HepG2 (cell line): ENCODE results near the gene C2orf92. TPM values are rescaled to one million over a fixed set of nuclear protein-coding genes. Genes with fewer than 3 reads are reported as not detected.

Experiments used
- CBFB ChIP-seq: sonication (generic); formaldehyde crosslinking; IDR thresholded peaks from 2 replicates; pipeline ENCODE4 v1.4.0; 2020; ENCODE audit warnings: missing genetic modification reagents
- EEA1 ChIP-seq: sonication (generic); formaldehyde crosslinking; IDR thresholded peaks from 2 replicates; pipeline ENCODE4 v1.5.1; 2020; ENCODE audit warnings: mild to moderate bottlenecking, missing genetic modification reagents, borderline replicate concordance
- FOXM1 ChIP-seq: sonication (generic); formaldehyde crosslinking; IDR thresholded peaks from 2 replicates; pipeline ENCODE4 v1.5.0; 2020; ENCODE audit warnings: missing genetic modification reagents
- KAT8 ChIP-seq: IDR thresholded peaks from 2 replicates; pipeline ENCODE4 v1.6.1; 2016; ENCODE audit warnings: missing genetic modification reagents, missing compliant biosample characterization
- NFKBIZ ChIP-seq: IDR thresholded peaks from 2 replicates; pipeline ENCODE4 v1.6.1; 2018; ENCODE audit warnings: missing genetic modification reagents, missing compliant biosample characterization
- NR3C1 ChIP-seq: sonication (generic); formaldehyde crosslinking; IDR thresholded peaks from 2 replicates; pipeline ENCODE4 v1.4.0; 2020; ENCODE audit warnings: missing genetic modification reagents
- PATZ1 ChIP-seq: sonication (generic); formaldehyde crosslinking; IDR thresholded peaks from 2 replicates; pipeline ENCODE4 v1.4.0; 2020; ENCODE audit warnings: missing genetic modification reagents
- PBX2 ChIP-seq: IDR thresholded peaks from 2 replicates; pipeline ENCODE4 v1.6.1; 2016; ENCODE audit warnings: control low read depth
- PHF5A ChIP-seq: IDR thresholded peaks from one replicate; pipeline ENCODE4 v1.6.1; 2018; ENCODE audit warnings: low read depth, missing genetic modification reagents; ENCODE audit not compliant: unreplicated experiment
- PREB ChIP-seq: sonication (generic); formaldehyde crosslinking; IDR thresholded peaks from 2 replicates; pipeline ENCODE4 v1.4.0; 2020; ENCODE audit warnings: missing genetic modification reagents
- SATB2 ChIP-seq: sonication (generic); formaldehyde crosslinking; IDR thresholded peaks from 2 replicates; pipeline ENCODE4 v1.5.0; 2020; ENCODE audit warnings: missing genetic modification reagents
- SMARCE1 ChIP-seq: fragments of 450-650 bp; IDR thresholded peaks from 2 replicates; pipeline ENCODE4 v1.6.1; 2017; ENCODE audit warnings: borderline replicate concordance
- SUZ12 ChIP-seq: fragments of 150-350 bp; IDR thresholded peaks from 2 replicates; pipeline ENCODE4 v1.6.1; 2014; ENCODE audit warnings: low read depth, low read length
- ZBTB20 ChIP-seq: sonication (generic); formaldehyde crosslinking; IDR thresholded peaks from 2 replicates; pipeline ENCODE4 v1.8.1; 2023; ENCODE audit warnings: missing genetic modification reagents, low read depth, mild to moderate bottlenecking, borderline replicate concordance
- ZNF101 ChIP-seq: sonication (generic); formaldehyde crosslinking; IDR thresholded peaks from 2 replicates; pipeline ENCODE4 v1.4.0; 2020; ENCODE audit warnings: mild to moderate bottlenecking, low read depth, missing genetic modification reagents, borderline replicate concordance
- ZNF136 ChIP-seq: sonication (generic); formaldehyde crosslinking; IDR thresholded peaks from 2 replicates; pipeline ENCODE4 v1.8.1; 2022; ENCODE audit warnings: low read depth, mild to moderate bottlenecking, moderate library complexity, missing genetic modification reagents
- ZNF160 ChIP-seq: sonication (generic); formaldehyde crosslinking; IDR thresholded peaks from 2 replicates; pipeline ENCODE4 v1.8.0; 2022; ENCODE audit warnings: mild to moderate bottlenecking, inconsistent platforms, missing genetic modification reagents
- ZNF232 ChIP-seq: sonication (generic); formaldehyde crosslinking; IDR thresholded peaks from 2 replicates; pipeline ENCODE4 v1.4.0; 2020; ENCODE audit warnings: missing genetic modification reagents, borderline replicate concordance
- ZNF484 ChIP-seq: sonication (generic); formaldehyde crosslinking; IDR thresholded peaks from 2 replicates; pipeline ENCODE4 v1.5.1; 2020; ENCODE audit warnings: mild to moderate bottlenecking, low read depth, missing genetic modification reagents, borderline replicate concordance
- ZNF550 ChIP-seq: sonication (generic); formaldehyde crosslinking; IDR thresholded peaks from 2 replicates; pipeline ENCODE4 v1.4.0; 2020; ENCODE audit warnings: mild to moderate bottlenecking, missing genetic modification reagents, borderline replicate concordance
- ZNF781 ChIP-seq: sonication (generic); formaldehyde crosslinking; IDR thresholded peaks from 2 replicates; pipeline ENCODE4 v1.5.1; 2020; ENCODE audit warnings: borderline replicate concordance, mild to moderate bottlenecking, missing genetic modification reagents; ENCODE audit errors: not compliant biosample characterization
- polyA plus RNA-seq, 8 experiments: library from polyadenylated mRNA; depleted of rRNA in 3 of 8; stranded (reverse) in 7 of 8; unstranded in 1 of 8; fragments of >200 nt; fragmentation: Illumina TruSeq in 4 of 8; extraction: Trizol in 4 of 8; gene quantifications; 2 replicates each; pipeline versions ENCODE4 v1.2.1 to v1.2.3, GENCODE V29; 2011 to 2016; ENCODE audit warnings: low read depth in 4 of 8, missing spikeins in 1 of 8, mixed read lengths in 1 of 8; ENCODE audit not compliant: insufficient read depth in 1 of 8
- total RNA-seq, 5 experiments: library from RNA; depleted of rRNA; stranded (reverse); fragments of >200 nt; fragmentation: Illumina TruSeq; extraction: Trizol; gene quantifications; 2 replicates each; pipeline ENCODE4 v1.2.3, GENCODE V29; 2016; ENCODE audit warnings: low read depth in 1 of 5
- TF ChIP-seq, protein P1 (sequence below): sonication (generic); formaldehyde crosslinking; IDR thresholded peaks from 2 replicates; pipeline ENCODE4 v1.4.0; 2020; ENCODE audit warnings: mild to moderate bottlenecking, missing genetic modification reagents
- TF ChIP-seq, protein P2 (sequence below): sonication (generic); formaldehyde crosslinking; IDR thresholded peaks from 2 replicates; pipeline ENCODE4 v1.5.0; 2020; ENCODE audit warnings: missing genetic modification reagents

C2orf92 gene
- total and polyA plus RNA-seq, 2 of the 13 experiments (the other 11 are each of a cell fraction or from before 2014, with no cell fraction given) = 4.9 to 5.0 TPM

DNA sequence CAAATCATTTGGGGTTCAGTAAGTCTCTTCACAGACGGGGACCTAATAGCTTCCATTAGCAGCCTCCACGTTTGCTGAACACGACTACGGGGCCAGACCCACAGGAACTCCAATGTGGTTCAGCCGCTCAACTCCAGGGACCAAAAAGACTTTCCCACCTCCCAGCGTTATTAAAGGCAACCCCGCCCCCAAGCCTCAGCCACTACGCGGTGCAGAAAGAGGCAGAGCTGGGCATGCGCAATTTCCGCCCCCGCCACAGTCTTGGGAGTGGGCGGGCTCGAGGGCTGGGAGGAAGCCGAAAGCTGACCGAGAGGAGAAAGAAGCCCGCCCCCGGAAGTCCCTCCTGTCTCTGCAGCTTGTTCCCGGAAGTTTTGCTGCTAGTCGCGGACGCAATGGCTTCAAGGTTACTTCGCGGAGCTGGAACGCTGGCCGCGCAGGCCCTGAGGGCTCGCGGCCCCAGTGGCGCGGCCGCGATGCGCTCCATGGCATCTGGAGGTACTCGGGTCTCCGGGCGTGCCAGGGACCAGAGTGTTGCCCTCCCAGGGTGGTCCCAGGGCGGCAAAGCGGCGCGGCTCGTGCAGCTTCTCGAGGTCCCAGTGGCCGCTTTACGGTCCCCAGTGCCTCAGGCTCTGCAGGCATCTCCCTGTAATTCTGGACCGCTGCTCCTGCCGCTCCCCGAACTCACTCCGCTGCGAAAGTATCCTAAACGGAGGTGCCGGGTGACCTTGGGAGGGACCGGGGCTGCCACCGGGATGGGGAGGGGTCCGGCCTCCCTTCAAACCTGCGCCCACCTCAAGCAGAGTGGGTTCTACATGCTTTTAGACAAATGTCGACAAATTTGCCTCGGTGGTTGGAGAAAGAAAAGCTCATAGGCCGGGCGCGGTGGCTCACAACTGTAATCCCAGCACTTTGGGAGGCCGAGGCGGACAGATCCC is 23.6 kb upstream of the C2orf92 start, which contains the start of gene COX5B (continued):
- TF ChIP-seq ZBTB20 (peak; percentile 52), ZNF232 (CRISPR knock-in tag) (peak; percentile 93; the same call in 1 of the 2 replicates), NR3C1 (CRISPR knock-in tag) (no peak), SATB2 (CRISPR knock-in tag) (peak; percentile 82; the same call in 1 of the 2 replicates), PHF5A (peak; percentile 46), NFKBIZ (no peak), PATZ1 (peak; percentile 49; the same call in 1 of the 2 replicates), ZNF484 (CRISPR knock-in tag) (no peak), FOXM1 (CRISPR knock-in tag) (no peak), KAT8 (CRISPR knock-in tag) (peak; percentile 97), SMARCE1 (no peak), PBX2 (CRISPR knock-in tag) (no peak), ZNF550 (no peak), ZNF136 (CRISPR knock-in tag) (peak; percentile 91), SUZ12 (no peak), ZNF160 (CRISPR knock-in tag) (no peak; the same call in 1 of the 2 replicates), ZNF101 (no peak), PREB (CRISPR knock-in tag) (no peak), EEA1 (CRISPR knock-in tag) (no peak), ZNF781 (CRISPR knock-in tag) (peak; percentile 89), CBFB (CRISPR knock-in tag) (0 out of 2 replicates have a peak, but pooled peaks have one; percentile 33)
- TF ChIP-seq, protein P1, sequence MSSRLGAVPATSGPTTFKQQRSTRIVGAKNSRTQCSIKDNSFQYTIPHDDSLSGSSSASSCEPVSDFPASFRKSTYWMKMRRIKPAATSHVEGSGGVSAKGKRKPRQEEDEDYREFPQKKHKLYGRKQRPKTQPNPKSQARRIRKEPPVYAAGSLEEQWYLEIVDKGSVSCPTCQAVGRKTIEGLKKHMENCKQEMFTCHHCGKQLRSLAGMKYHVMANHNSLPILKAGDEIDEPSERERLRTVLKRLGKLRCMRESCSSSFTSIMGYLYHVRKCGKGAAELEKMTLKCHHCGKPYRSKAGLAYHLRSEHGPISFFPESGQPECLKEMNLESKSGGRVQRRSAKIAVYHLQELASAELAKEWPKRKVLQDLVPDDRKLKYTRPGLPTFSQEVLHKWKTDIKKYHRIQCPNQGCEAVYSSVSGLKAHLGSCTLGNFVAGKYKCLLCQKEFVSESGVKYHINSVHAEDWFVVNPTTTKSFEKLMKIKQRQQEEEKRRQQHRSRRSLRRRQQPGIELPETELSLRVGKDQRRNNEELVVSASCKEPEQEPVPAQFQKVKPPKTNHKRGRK = 0 out of 2 replicates have a peak, but pooled peaks have one; percentile 27
- TF ChIP-seq, protein P2, sequence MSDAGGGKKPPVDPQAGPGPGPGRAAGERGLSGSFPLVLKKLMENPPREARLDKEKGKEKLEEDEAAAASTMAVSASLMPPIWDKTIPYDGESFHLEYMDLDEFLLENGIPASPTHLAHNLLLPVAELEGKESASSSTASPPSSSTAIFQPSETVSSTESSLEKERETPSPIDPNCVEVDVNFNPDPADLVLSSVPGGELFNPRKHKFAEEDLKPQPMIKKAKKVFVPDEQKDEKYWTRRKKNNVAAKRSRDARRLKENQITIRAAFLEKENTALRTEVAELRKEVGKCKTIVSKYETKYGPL (CRISPR knock-in tag) = peak; percentile 53
